HG02798 (cell line): Measurements from ENCODE around the gene AKAP7.
"Not testable (repeated sequence)": the region's sequence is repeated elsewhere in the genome, so short reads cannot be mapped to it uniquely, and the experiment has no call there.

Experiments
- ATAC-seq: cut with Tn5 transposase; IDR thresholded peaks from one replicate; pipeline ENCODE4 v1.9.1; 2021; ENCODE audit warnings: mild to moderate bottlenecking; ENCODE audit not compliant: unreplicated experiment, poor library complexity

AKAP7 gene

GRCh38 chr6:131285548-131285947 is 150.3 kb downstream of the AKAP7 start:
- no peak for ATAC-seq

GRCh38 chr6:131286469-131287040 is 151.3 kb downstream of the AKAP7 start:
- no peak for ATAC-seq

GRCh38 chr6:131288214-131288613 is 152.9 kb downstream of the AKAP7 start:
- no peak for ATAC-seq

- no peak for ATAC-seq
Measured at GRCh38 chr6:131290955-131291354, 155.7 kb downstream of the AKAP7 start.

GRCh38 chr6:131292145-131292938 is 157.1 kb downstream of the AKAP7 start:
- ATAC-seq = no peak

- no peak for ATAC-seq
Measured at GRCh38 chr6:131293472-131293911, 158.2 kb downstream of the AKAP7 start.

- no peak for ATAC-seq
Measured at GRCh38 chr6:131295081-131295480, 159.8 kb downstream of the AKAP7 start.

- ATAC-seq = not testable (repeated sequence)
Measured at GRCh38 chr6:131300826-131301225, 165.6 kb downstream of the AKAP7 start.

GRCh38 chr6:131303338-131303930 is 168.2 kb downstream of the AKAP7 start:
- no peak for ATAC-seq

GRCh38 chr6:131305037-131305850 is 170.0 kb downstream of the AKAP7 start:
- no peak for ATAC-seq

- no peak for ATAC-seq
Measured at GRCh38 chr6:131309437-131309836, 174.2 kb downstream of the AKAP7 start.

- no peak for ATAC-seq
Measured at GRCh38 chr6:131314838-131315237, 179.6 kb downstream of the AKAP7 start.

GRCh38 chr6:131316654-131317053 is 181.4 kb downstream of the AKAP7 start:
- ATAC-seq = no peak

- no peak for ATAC-seq
Measured at GRCh38 chr6:131317516-131317915, 182.2 kb downstream of the AKAP7 start.

- ATAC-seq = no peak
Measured at GRCh38 chr6:131321589-131321988, 186.3 kb downstream of the AKAP7 start.

GRCh38 chr6:131322125-131322524 is 186.9 kb downstream of the AKAP7 start:
- ATAC-seq = no peak

GRCh38 chr6:131325669-131326068 is 190.4 kb downstream of the AKAP7 start:
- ATAC-seq = not testable (repeated sequence)

GRCh38 chr6:131328727-131329126 is 193.5 kb downstream of the AKAP7 start:
- not testable (repeated sequence) for ATAC-seq

- ATAC-seq = no peak
Measured at GRCh38 chr6:131331151-131331550, 195.9 kb downstream of the AKAP7 start.

- no peak for ATAC-seq
Measured at GRCh38 chr6:131331873-131332781, 196.9 kb downstream of the AKAP7 start.
